Measurements from ENCODE around the gene CNPY1. TPM values are rescaled to one million over a fixed set of nuclear protein-coding genes. Genes with fewer than 3 reads are reported as not detected.

The CNPY1 gene
- polyA plus RNA-seq, 4 donors, result not detected

DNA sequence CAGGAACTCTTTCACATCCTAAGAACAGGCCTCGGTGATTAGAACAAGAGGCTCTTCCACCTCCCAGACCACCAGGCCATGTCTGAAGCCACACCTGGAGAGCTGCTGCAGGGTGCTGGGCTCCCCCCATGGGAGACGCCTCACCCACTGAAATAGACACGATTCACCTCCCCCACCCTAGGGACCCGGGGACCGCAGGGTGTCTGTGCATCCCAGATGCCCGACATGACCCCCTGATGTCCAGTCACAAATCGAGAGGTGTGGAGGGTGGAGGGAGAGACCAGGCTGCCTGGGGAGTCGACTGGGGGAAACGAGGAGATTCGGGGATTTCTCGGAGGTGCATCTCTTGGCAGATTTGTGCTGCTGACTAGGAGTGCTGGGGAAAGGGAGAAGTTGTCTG is 31.0 kb downstream of the CNPY1 start:
- no peak for DNase-seq (ENCODE audit: low read depth in 4 of 4, low spot score in 2 of 4)

DNA sequence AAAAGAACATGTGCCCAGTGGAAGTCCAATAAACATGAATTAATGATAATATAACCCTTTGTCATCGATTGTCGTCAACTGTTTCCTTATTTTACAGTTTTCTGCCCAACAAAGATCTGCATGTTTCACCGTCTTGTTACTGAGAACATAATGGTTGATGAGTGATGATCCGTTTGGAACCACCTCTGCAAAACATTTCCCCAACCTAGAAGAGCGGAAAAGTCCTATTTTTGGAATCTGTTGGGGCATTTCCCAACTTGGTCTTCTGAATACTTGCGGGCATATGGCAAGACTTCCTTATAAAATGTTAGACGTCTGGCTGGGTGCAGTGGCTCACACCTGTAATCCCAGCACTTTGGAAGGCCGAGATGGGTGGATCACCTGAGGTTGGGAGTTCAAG is 32.1 kb downstream of the CNPY1 start:
- DNase-seq (ENCODE audit: low read depth in 4 of 4, low spot score in 2 of 4), result no peak

DNA sequence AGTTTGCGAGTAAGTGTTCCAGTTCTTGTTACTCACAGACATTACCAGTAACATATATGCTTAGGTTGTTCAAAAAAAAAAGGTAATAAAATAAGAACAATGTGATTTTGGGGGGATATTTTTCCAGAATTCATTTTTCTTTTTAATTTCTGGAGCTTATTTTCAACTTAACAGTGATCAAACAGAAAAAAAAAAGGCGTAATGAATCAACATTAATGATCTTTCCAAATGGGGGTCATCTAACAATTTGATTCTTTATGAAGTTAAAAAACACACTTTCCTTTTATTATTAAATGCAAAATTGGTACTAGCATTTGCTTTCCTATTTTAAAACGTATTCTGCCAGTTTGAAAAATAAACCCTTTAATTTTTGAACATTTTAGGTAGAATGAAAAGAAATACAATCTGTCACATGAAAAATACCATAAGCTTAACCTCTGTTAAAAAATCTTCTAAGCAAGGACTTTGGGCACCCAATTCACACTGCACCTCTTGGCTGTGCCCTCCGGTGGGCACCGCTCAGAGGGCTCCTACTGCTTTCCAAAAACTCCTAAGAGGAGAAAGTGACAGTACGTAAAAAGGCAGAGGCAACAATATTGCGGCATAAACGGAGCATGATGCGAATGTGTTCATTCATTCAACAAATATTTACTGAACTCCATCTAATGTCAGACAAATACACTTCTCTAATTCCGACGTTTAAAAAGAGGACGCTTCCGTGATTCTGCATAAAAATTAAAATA is 32.6 kb downstream of the CNPY1 start:
- no peak for DNase-seq (ENCODE audit: low read depth in 4 of 4, low spot score in 2 of 4)

DNA sequence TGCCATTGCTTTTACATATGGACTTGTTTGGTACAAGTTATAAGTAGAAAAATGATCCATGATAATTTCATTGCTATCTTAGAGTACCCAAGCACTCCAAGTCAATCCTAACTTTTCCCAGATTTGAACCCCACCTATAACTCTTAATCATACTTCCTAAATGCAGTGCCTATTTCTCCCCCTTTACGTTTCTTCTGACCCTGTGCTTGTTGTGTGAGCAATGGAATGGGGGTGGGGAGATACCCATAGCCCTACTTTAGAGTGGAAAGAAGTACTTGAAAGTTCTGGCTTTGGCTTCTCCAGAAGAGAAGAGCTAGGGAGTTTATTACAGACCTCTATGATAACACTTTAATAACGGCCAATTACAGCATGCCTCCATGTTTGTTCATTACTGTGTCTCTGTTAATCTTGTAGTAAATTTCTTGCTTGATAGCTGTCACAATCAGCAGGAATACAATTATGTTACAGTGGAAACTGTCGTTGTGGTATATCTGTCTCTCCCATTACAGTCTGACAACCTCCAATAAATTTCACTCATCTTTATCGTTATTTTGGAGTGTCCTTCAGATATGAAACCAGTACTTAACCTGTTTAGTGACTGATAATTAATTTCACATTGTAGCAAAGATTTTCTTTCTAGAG is 34.0 kb downstream of the CNPY1 start:
- DNase-seq (ENCODE audit: low read depth in 4 of 4, low spot score in 2 of 4), result no peak

DNA sequence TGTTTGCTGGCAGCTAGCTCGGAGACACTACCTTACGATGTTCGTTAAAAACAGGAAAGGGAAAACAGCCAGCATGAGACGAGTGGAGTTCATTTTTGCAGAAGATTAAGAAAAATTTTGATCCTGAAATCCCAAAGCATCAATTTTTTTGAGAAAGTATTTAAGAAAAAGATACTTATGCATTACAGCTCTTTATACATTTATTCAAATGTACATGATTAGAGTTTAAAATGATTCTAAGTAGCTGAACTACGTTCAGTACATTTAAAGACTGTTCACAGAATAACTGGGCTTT is 34.7 kb downstream of the CNPY1 start:
- DNase-seq (ENCODE audit: low read depth in 4 of 4, low spot score in 2 of 4), result no peak

DNA sequence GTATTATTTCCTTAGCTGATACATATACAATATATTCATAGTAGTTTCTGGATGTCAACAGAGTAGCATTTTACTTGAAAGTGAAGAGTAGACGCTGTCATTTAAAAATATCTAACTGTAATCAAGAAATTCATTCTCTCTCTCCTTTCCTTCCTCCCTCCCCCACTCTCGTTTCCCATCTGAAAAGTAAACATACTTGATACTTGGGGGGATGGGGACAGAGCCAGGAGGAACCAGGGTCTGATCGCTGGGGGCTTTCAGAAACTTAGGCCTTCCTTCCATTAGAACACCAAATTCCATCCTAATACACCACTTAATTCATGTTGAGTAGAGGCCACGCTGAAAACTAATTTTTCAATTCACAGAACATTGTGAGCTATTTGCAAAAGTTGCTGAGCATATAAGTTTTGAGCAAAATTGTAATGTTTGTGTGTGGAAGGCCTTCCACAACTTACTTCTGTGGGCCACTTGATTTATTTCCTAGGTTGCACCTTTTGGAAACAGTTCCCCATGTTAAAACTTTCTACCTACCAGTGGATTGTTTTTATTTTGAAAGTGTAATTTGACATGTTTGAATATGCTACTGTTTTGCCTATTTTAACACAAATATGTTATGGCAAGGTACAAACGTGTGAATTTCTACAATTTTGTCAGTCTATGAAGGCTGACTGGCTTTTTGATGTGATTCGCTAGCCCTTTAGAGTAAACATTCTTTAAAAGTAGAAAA is 35.2 kb downstream of the CNPY1 start:
- DNase-seq (ENCODE audit: low read depth in 4 of 4, low spot score in 2 of 4), result no peak

DNA sequence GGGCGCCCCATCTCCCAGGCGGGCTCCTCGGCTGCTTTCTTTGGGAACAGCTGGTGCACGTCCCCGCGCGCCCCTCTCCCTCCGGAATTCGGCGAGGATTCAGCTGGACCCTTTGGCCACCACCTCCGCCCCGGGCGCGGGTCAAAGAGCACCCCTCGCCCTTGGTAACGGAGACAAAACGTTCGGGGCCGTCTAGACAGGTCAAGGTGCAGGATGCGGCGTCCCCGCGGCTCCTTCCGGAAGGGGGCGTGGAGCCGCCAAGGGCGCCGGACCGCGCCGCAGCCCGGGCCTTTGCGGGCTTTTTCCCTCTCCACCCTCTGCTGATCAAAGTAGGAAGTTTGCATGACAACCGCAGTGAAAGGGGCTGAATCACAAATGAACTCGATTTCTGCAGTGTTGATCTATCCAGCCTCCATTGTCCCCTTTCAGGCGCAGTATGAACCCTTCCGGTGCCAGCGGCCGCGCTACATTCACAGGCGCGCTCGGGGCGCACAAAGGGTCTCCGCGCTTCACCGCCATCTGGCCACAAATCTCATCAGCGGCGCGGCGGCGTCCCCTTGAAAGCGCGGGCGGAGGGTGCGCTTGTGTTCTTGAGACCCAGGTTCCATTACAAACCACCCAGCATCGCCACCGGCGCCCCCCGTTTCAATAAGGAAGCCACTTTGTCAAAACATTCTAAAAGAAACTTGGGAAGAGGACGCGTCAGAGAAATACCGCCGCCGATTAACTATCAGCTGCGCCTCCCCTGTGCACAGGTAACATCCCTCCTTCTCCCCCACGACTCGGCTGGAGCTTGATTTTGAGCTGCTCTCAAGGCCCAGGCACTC is 36.4 kb downstream of the CNPY1 start:
- DNase-seq (ENCODE audit: low read depth in 4 of 4, low spot score in 2 of 4), result no peak

DNA sequence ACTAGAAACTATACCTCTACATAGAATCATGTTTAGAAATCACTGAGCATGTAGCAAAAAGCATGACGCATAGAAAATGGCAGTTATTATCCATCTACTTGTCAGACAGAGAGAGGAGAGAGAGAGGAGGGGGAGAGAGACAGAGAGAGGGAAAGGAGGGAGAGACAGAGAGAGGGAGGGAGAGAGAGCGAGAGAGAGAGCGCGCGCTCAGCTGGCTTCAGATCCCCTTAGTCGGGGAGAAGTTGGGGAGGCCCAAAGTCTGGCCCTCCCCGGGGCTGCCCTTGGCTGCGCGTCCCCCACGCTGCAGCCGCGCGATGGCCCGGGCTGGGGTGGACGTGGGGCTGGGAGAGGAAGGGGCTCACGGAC is 37.0 kb downstream of the CNPY1 start:
- DNase-seq (ENCODE audit: low read depth in 4 of 4, low spot score in 2 of 4), result no peak

DNA sequence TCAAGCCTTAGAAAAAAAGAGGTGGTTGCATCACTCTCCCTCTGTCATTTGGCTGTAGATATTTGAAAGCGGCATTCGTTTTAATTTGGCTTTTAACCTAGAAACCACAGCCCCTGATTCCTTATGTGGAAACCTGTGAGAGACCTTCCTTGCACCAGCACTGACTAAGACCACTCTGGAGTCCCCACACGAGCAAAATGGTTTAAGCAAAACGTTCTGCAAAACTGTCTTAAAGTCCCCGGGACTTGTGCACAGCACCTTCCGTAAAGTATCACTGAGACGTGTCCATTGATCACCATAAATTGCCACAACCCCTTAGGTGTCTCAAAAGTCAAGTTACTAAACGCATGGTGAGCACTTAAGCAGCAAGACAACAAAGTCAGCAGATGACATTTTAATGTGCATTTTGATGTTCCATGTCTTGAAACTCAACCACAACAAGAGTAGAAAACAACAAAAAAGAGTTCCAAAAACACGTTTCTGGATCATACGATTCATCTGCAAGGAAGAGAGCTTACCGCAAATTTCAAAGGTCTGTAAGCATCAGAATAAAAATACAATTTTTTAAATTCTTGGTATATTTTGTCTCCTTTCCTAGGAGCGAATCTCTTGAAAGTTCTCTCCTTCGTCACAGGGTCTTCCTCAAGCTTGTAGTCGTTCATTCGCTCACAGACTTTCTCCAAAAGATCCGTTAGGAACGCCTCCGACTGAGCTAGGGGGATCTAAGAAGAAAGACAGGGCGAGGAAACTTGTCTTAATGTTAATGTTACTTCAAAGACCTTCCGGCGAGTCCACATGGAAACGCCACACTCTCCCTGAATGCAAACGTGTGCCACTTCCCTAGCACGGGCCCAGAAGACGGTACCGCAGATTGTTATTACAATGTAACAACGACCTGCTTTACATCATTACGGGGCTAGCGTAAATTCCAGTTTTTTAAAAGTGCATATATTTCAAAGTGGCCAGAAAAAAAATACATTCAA is 37.7 kb downstream of the CNPY1 start:
- DNase-seq (ENCODE audit: low read depth in 4 of 4, low spot score in 2 of 4), result no peak

DNA sequence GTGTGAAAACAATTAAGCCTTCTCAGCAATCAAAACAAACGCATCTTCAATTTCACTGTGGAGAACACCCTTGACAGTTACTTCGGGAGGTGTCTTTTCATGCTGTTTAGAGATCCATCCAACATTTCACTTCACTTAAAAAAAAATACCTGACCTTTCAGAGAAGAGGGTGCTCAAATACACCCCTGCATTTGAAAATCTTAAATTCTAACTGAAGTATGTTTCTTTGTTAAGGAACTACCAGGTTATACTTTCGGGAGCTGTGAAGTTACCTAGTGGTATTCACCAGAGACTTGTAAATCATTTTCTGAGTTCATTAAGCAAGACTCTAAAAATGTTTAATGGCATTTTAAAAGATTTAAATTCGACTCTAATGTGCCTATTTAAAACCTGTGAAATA is 38.8 kb downstream of the CNPY1 start:
- DNase-seq (ENCODE audit: low read depth in 4 of 4, low spot score in 2 of 4), result no peak

DNA sequence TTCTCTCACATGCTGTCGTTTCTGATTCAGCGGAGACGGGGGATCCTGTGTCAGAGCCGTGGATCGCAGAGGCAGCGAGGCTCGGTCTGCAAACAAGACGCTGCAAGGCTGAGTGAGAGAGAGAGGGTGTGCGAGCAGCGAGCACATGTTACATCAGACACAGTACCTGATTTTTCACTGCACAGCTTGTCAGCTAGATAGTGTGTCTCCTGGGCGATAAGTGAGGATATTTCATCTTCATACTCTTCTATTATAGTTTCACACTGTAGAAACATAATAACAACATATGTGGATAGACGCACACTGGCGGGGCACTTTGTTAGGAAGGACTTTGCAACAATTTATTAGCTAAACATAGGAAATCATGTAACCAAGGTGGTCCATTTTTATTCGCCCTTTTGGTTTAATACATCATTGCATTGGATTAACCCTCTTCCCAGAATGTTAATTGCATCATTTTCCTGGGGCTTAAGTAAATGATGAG is 39.5 kb downstream of the CNPY1 start:
- no peak for DNase-seq (ENCODE audit: low read depth in 4 of 4, low spot score in 2 of 4)

DNA sequence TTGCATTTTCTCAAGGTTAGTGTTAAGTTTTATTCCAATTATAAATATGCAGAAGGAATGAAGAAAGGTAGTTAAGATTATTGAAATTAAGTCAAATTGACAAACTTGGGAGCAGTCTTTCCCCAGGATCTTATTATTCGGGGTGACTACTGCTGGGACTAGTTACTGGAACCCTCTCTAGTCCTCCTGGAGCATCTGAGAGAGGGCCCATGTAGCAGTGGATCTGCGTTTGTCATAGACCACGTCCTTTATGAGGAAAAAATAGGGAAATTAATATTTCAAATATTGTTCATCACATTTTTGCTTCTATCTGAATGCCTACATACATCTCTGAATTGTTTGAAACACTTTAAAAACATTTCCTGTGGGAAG is 41.0 kb downstream of the CNPY1 start:
- no peak for DNase-seq (ENCODE audit: low read depth in 4 of 4, low spot score in 2 of 4)

DNA sequence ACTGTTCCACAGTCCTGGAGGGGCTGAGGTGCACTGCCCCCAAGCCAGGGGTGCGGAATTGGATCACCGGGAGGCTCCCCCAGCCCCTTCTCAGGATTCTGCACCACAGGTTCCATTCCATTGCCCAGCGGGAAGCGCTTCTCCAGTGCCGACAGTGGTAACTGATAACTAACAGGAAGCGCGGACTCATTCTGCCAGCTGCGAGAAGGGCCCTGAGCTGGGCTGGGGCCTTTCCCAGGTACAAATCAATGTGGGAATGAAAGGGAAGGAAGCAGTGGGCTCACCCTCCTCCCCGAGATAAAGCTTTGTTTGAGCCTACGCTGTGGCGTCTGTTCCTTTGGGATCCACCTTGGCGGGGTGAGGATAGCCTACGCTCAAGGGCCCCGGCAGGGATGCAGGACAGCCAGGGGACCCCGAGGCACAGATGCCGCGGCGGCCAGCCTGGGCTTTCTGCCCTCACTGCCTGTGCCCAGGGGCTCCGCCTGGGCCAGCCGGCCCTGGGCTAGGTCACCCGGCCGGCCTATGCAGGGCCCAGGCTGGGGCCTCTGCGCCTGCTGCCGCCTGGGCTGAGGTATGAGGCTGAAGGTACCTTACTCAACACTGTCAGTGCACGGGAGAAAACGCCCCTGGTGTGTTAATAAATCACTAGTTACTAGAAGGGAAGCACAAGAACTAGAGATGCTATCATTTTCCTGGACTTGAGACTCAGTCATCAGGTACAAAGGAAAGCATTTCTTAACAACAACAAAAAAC is 49.0 kb downstream of the CNPY1 start:
- DNase-seq (ENCODE audit: low read depth in 4 of 4, low spot score in 2 of 4), result no peak

DNA sequence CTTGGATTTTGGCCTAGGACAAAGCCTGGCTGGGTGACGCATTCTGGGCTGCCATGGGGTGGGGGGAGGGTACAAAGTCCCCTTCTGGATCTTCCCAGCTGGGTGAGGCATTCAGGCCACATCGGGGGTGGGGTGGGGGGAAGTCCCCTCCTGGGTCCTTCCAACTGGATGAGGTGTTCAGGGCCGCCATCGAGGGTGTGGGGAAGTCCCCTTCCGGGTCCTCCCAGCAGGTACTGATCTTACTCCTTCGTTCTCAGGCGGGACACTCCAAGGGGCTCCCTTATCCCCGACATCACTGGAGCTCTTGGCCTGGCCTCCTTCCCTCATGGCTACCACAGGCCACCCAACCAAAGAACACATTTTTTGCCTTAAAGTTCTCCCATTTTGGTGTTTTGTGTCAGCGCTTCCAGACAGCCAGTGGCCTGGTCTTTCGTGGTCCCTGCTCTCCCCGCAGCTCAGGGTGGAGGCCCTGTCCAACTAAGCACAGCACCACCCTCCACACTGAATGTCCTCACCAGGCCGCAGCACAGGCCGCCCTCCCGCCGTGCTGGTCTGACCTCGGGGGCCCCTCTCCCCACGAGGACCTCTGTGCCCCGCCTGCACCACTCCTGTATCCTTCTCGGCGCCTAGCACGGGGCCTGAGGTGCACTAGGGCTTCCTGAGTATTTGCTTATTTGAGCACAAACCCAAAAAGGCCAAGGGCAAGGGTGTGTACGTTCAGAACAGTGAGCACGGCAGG is 49.9 kb downstream of the CNPY1 start:
- DNase-seq (ENCODE audit: low read depth in 4 of 4, low spot score in 2 of 4), result no peak

DNA sequence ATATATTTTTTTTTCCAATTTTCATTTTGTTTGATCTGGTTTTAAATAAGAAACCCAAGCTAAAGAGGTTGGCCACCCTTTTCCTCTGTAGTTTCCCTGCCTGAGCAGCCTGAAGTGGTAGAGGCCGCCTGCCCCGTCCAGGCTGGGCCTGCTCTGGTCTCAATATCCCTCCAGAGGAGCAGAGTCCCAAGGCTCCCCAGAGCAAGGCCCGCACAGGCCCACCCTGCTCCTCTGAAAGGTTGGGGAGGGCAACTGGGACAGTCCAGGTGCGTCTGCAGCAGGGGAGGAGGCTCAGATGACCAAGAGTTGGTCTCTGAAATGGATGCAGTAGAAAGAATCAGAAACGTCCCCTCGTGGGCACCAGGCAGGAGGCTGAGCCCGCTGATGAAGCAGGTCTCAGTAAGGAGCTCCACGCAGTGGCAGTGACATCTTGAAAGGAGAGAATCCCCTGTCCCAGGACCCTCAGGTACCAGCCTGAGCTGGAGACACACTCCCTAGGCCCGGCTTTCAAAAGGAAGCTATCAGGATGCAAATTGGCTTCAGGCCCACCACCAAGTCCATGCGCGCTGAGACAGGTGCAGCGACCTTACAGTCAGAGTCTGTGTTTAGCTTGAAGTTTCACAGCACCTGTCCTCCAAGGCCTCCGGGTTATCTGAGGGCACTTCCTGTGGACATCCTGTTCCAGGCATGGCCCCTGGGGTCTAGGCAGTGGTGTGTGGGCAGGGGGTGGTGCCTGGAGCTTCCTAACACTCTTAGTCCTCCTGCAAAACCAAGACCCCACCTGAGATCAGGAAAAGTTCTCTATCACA is 50.7 kb downstream of the CNPY1 start:
- no peak for DNase-seq (ENCODE audit: low read depth in 4 of 4, low spot score in 2 of 4)

DNA sequence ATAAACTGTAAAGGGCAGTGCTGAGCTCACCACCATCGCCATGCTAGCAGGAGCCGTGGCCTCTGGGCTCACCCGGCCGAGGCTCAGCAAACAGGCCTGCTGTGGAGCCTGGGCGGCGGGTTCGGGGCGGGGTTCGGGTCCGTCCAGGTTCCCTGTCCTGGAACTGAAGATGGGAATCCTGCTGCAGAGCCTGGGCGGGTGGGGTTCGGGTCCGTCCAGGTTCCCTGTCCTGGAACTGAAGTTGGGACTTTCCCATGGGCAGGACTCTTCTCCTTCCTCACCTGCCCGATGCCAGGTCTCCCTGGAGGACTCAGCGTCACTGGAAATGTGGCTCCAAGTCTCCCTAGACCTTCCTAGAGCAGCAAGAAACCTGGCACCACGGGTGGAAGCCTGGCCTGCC is 51.8 kb downstream of the CNPY1 start:
- no peak for DNase-seq (ENCODE audit: low read depth in 4 of 4, low spot score in 2 of 4)

DNA sequence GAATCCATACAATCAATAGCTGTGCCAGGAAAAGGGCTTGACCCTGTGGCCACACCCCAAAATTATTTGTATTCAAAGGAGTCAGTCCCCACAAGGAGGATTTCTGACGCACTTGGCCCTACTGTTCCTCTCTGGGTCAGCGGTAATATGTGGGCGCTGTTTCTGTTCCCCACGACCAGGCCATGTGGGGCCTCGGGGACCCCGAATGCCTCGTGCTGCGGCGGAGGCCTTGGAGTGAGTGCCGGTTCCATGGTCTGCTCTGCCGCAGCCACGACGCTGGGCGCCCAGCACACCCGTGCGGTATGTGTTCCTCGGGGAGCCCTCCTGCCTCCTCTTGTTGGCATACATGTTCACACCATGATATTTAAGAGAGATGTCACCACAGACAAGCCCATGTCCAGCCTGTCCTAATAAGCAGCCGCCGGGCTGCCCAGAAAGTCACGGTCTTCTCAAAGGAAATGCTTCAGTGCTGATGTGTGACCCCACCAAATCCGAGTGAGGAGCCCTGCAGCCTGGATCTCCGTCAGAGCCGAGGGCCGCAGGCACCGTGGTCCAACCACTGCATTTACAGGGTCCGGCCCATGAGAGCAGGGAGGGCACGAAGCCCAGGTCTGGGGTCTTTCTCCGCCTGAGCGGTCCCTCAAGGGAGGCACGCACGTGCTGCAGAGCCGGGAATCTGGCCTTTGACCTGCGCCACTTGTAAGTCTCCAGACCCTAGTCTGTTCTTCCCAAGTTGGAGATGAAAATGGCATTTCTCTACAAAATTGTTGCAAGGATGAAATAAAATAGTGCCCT is 52.4 kb downstream of the CNPY1 start:
- no peak for DNase-seq (ENCODE audit: low read depth in 4 of 4, low spot score in 2 of 4)

All from left renal cortex interstitium (tissue), 4 donors.